ENCODE measurements around the gene STAG1.
"Not testable (repeated sequence)": the region's sequence is repeated elsewhere in the genome, so short reads cannot be mapped to it uniquely, and the experiment has no call there.

Gene STAG1

DNA sequence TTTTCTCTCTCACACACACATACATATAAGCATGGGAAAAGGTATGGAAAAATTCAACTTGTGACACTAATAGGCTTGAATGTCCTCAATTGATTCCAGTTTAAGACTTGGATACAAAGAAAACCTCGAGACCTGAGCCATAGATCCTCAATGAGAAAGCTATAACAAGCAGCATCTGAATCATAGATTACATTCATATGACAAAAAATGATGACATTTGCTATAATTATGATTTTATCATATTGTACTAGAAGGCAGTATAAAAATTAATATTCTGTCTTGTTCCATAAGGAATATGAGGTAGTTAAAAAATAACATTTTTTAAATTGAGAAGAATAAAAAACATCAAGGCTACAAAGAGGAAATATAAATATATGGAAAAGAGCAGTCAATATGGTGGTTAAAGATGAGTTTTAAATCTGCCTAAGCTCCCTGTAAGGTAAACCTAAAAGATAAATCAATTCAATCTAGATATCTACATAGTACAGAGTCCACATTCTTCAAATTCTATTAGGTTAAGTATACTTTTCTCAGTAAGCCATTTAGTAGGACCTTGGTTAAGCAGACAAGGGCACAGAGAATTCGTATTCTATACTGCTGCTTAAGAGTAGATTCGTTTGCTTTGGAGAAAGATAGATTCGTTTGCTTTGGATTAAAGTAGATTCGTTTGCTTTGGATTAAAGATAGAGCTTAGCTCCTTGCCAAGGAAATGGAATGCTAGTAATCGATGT is 175.7 kb downstream of the STAG1 start:
- DNase-seq, result no peak

DNA sequence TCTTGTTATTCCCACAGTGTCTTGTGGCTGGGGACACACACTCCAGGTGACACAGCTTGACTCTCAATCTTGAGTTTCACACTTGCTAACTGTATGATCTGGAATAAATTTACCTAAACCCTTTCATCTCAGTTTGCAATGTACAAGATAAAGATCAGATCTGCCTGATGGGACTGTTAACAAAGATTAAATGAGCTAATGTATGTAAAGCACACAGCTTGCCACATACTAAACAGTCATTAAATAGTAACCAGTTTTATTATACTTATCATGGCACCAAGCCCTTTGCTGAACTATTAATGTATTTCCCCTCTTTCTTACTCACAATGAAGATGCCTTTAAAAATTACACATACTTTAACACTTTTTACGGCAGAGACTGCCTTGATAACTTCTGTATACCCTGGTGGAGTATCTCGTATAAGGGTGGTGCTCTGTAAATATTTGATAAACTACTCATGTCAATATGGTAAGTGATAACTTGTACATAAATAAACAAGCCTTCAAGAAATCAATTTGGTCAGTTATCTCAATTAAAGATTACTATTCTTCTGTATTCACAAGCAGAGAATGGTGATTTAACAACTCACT is 184.5 kb downstream of the STAG1 start:
- DNase-seq, result no peak

DNA sequence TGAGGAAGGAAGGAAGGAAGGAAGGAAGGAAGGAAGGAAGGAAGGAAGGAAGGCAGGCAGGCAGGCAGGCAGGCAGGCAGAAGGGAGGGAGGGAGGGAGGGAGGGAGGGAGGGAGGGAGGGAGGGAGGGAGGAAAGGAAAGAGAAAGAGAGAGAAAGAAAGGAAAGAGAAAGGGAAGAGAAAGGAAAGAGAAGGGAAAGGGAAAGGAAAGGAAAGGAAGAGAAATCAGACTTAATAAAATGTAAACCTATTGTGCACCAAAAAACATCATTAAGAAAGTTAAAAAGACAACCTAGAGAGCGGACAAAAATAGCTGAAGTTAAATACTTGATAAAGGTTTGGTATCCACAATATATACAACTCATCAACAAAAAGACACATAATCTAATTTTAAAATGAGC is 187.2 kb downstream of the STAG1 start:
- DNase-seq, result not testable (repeated sequence)

DNA sequence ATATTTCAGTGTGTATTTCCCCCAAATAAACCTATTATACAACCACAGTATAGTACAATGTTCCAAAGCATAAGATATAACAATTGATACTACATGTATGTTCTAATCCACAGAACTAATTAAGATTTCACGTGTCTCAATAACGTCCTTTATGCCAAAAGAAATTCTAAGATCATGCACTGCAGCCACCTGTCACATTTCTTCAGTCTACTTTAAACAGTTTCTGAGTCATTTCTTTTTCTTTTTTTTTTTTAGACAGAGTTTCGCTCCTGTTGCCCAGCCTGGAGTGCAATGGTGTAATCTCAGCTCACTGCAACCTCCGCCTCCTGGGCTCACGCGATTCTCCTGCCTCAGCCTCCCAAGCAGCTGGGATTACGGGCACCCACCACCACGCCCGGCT is 190.2 kb downstream of the STAG1 start:
- no peak for DNase-seq

DNA sequence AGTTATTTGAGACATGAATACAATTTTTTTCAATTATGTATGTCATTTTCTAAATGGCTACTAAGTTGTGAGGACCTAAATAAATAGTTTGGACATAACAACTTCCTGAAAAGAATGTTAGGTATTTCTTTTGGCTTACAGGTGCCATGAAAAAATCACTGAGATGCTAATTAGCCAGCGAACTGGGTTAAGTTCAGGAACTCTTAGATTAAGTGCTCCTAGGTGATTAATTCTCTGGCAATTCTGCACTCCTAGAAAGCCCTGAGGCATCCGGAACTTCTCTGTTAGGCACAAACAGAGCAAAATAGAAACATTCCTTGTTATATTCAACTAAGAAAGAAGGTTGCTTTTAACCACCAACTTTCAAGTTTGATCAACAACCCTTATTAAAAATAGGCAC is 192.3 kb downstream of the STAG1 start:
- DNase-seq, result no peak

DNA sequence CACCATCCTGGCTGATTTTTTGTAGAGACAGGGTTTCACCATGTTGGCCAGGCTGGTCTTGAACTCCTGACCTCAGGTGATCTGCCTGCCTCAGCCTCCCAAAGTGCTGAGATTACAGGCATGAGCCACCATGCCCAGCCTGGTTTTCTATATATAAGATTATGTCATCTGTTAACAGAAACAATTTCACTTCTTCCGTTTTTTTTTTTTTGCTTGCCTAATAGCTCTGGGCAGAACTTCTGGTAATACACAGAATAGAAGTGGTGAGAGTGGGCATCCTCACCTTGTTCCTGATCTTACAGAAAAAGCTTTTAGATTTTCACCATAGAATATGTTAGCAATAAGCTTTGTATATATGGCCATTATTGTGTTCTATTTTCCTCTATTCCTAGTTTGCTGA is 202.7 kb downstream of the STAG1 start:
- not testable (repeated sequence) for DNase-seq

DNA sequence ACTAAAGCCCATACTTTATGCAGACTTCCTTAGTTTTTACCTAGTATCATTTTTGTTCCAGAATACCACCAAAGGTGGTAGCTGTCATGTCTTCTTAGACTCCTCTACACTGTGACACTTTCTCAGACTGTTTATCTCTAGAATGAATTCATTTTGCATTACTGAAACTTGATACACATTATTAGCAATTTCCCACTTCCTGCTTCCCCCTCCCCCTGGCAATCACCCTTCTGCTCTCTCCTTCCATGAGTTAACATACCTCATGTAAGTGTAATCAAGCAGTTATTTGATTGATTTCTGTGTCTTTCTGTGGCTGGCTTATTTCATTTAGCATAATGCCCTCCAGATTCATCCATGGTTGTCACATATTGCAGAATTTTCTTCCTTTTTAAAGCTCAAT is 204.9 kb downstream of the STAG1 start:
- no peak for DNase-seq

DNA sequence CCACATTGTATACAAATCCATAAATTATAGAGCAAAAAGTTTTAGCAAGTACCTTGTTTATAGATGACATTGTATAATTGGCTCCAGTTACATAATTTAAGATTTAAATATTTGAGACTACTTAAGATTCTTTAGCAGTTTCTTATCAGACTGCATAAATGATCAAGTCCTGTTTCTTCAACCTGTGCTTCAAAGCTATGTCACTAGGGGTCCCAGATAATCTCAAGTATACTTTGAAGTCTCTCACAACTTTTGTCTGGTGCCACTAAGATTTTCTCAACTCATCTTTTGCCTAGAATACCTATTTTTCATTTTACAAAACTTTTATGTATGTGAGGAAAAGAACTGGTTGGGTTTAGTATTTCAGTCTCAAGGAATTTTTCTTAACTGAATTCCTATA is 205.5 kb downstream of the STAG1 start:
- DNase-seq, result no peak

DNA sequence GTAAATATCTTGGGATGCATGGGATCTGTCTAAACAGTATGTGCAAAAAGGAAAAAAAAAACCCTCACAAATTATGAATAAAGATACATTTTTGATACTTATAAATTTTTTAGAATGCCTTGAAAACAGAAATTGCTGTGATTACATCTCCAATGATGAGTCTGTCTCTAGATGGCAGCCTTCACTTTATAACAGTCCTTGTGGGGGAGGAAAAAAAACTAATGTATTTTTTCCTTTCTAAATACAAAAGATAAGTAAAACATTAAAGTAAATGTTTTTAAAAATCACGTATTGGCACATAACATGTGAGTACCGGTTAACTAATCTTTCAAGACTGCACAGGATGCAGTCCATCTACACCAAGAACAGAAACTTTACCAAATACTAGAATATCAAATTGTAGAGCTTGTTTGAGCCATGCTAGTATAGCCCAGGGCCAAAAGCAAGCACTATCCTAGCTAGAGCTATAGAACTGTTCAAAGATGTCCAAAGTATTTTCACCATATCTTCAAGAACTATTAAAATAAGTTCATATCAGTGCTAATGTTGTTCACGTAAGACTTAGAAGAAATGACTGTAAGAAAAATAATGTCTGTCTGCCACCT is 206.4 kb downstream of the STAG1 start:
- no peak for DNase-seq

DNA sequence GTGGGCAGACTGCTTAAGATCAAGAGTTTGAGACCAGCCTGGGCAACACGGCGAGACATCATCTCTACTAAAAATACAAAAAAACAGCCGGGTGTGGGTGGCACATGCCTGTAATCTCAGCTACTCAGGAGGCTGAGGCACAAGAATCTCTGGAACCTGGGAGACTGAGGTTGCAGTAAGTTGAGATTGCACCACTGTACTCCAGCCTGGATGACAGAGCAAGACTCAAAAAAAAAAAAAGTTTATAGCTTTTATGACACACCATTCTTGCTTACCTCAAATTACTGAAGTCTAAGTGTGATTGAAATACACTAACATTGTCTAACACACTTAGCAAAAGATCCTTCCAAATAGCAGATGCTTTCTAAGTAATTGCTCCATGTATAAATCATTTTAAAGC is 207.6 kb downstream of the STAG1 start:
- DNase-seq, result no peak

DNA sequence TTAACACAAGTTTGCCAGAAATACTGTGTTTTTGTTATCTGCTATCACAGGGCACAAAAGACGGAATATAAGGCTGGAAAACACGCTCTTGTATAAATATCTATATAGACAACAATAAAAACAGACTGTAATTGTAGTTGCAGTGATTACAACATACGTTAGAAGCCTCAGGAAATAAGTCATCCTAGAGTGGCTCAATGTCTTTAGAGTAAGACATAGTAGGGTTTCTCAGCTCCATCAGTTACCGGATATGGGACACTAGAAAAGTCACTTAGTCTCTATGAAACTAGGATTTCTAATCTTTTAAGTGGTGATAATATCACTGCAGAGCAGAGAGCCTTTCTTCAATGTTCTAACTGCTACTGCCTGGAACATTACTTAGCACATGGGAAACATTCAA is 208.8 kb downstream of the STAG1 start:
- DNase-seq, result no peak

DNA sequence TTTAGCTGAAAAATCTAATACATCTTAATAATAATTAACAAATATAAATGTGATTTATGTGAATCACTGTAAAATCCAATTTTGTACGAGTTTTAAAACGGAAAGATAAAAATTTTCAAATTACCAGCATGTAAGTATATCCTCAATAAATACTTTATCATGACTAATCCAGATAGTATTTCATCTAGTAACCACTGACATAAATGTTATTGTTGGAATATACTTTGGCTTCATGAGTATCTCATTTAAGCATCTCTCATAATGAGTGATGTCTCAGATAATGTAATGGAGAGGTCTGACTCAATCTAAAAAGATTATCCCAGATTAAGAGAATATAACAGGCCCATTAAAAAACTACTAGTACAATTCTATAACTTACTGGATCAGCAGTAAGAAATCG is 216.3 kb downstream of the STAG1 start:
- DNase-seq, result no peak

DNA sequence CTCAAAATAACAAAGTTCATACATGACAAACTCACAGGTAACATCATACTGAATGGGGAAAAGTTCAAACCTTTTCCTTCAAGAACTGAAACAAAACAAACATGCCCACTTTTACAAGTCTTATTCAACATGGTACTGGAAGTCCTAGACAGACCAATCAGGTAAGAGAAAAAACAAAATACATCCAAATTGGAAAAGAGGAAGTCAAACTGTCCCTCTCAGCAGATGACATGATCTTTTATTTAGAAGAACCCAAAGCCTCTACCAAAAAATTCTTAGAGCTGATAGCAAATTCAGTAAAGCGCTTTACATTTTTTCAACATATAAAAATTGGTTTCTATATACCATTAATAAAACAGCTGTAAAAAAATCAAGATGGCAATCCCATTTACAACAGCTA is 219.4 kb downstream of the STAG1 start:
- DNase-seq, result no peak

DNA sequence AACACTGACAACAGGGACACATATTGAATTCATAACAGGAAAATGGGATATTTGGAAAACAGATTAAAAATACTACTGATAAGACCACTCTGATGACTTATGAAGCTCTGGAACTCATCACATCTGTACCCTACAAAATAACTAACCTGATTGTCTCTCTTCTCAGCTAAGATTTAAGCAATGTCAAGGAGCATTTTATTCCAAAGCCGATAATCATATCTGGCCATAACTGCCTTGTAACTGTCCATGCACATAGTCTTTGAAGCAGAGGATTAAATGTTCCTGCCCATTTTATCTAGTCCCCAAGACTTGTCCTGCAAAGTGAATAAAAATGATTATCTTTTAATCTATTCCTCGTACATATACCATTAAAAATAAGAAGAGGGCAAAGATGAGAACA is 234.1 kb downstream of the STAG1 start:
- no peak for DNase-seq

DNA sequence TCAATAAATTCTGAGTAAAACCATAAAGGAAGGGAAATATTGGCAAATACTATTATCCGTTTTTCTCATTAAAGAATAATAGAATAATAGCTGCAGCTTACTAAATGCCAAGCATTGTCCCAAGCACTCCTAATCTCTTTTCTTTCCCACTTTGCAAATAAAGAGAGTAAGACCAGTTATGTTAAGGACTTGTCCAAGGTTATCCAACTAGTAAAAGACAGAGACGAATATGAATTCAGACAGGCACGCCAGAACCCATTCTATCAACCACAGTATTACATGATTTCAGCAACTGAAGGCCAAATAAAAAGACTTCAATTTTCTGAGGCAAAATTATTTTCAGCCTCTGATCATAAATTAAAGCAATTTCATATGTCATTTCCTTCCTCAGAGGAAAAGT is 235.5 kb downstream of the STAG1 start:
- no peak for DNase-seq

DNA sequence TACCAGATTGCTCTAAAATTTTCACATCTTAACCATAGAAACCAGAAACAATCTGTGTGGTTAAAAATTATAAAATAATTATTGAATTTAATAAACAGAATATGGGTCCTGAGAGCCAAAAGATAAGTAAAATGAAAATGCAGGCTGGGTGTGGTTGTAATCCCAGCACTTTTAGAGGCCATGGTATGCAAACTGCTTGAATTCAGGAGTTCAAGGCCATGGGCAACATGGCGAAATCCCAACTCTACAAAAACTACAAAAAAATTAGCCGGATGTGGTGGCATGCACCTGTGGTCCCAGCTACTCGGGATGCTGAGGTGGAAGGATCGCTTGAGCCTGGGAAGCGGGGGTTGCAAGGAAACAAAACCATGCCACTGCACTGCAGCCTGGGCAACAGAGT is 236.1 kb downstream of the STAG1 start:
- DNase-seq, result no peak

DNA sequence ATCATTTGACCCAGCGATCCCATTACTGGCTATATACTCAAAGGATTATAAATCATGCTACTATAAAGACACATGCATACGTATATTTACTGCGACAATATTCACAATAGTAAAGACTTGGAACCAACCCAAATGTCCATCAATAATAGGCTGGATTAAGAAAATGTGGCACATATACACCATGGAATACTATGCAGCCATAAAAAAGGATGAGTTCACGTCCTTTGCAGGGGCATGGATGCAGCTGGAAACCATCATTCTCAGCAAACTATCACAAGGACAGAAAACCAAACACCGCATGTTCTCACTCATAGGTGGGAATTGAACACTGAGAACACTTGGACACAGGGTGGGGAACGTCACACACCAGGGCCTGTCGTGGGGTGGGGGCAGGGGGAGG is 237.6 kb downstream of the STAG1 start:
- DNase-seq, result not testable (repeated sequence)

DNA sequence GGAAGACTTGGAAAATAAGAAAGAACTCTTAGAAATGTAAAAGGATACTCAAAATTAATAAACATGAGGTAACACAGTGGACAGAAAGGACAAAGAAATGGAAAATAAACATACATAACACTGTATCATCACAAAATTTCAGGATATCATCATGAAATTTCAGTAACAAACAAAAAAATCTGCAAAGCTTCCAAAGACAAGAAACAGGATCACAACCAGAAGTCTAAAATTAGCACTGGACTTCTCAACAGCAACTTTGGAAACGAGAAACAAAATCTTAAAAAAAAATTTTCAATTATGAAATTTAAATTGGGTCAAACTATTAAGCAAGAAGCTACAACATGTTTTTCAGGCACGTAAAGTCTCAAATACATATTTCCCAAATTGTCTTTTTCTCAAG is 238.8 kb downstream of the STAG1 start:
- DNase-seq, result no peak

DNA sequence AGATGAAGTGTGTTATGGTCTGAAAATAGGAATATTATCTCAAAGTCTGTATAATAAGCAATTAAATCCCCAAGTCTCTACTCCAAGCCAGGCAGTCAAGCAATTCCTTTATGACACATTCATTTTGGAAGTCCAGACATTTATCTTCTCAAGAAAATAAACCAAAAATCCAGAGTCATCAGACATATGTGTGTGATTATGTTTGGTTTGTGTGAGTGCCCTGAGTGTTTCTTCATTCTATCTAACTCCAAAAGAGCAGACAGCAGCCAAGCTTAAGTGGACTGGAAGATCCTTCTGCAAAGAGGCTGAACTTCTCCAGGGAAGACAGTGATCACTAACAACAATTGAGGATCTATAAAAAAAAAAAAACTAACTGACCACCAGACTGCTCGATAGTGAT is 239.8 kb downstream of the STAG1 start:
- DNase-seq, result no peak

DNA sequence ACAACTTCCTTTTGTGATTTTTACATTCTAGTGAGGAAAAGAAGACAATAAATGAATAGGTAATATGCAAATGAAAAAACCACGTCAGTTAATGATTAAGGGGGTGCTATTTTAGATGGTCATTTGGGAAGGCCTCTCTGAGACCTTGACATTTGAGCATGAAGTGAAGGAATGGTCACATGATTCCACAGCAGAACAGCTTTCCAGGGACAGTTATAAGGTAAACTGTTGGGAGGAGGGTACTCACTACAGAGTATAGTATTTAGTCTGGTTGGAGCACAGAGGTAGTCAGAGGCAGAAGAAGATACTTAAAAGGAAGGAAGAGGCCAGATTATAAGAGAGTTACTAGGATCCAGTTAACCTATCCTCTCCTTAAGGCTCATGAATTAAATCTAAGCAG is 246.5 kb downstream of the STAG1 start:
- no peak for DNase-seq

DNA sequence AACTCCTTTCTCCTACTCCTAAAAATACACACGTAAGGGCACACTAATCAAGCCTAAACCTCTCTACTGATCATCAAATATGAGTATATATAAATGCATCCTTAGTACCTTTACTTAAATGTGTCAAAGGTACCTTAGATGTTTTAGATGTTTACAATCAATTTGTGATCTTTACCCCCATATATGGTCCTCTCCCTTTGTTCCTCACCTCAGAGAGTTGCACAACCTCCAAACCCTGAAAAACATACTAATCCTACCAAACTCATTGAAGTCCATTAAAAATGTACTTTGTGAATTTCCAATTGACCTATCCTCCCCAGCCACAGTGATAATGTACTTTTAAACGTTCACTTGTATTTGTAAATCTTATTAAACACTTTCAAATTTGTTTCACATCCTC is 249.1 kb downstream of the STAG1 start:
- DNase-seq, result no peak

DNA sequence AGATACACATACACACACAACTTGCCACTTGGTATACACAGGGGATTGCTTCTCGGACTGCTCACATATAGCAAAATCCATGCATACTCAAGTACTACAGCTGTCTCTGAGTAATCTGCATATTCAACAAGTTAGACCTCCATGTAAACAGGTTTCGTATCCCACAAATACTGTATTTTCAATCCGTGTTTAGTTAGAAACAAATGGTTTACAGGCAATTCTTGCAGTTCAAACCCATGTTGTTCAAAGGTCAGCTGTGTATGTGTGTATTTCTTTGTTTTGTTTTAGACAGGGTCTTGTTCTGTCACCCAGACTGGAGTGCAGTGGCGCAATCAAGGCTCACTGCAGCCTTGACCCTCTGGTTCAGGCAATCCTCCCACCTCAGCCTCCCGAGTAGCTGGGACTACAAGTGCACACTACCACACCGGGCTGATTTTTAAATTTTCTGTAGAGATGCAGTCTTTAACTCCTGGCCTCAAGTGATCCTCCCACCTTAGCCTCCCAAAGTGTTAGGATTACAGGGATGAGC is 253.2 kb downstream of the STAG1 start:
- DNase-seq, result no peak

DNA sequence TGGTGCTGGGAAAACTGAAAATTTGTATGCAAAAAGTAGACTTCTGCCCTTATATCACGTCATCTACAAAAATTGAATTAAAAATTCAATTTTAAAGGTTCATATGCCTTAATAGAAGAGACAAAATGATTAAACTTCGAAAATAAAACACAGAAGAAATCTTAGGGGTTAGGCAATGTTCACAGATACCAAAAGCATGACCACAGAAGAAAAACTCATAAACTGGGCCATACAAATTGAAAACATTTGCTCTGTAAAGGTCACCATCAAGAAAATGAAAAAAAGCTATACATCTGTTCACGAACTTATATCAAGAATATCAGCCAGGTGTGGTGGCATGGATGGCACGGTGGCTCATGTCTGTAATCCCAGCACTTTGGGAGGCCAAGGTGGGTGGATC is 257.0 kb downstream of the STAG1 start:
- DNase-seq, result no peak

DNA sequence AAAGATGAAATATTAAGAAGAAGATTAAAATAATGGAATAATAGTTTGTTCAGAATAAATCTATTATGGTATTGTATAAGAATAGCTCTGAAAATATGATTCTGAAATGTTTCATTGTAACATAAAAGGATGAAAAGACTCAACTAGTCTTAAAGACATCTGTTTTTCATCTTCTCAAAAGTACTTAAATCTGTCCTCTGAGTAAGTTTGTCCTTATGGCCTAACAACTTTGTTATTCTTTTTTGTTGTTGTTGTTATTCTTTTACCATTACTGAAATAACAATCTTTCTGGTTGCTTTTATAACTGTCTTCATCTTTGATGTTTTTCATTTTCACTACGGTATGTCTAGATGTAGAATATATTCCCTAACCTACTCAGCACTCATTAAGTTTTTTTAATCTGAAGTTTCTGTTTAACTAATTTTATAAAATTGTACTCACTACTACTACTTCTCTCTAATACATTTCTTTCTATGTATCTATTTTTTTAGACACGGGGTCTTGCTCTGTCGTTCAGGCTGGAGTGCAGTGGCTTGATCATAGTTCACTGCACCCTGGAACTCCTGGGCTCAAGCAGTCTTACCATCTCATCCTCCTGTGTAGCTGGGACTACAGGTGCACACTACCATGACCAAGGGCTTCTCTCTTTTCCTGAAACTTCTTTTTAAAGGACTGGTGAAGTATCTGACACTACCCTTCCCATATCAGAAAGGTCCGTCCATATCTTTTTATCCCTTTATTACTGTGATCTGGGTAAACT is 261.4 kb downstream of the STAG1 start:
- no peak for DNase-seq
